ENCODE results near the gene CLCNKA. TPM values are rescaled to one million over a fixed set of nuclear protein-coding genes. Genes with fewer than 3 reads are reported as not detected.

The CLCNKA gene
- total RNA-seq = not detected
- not detected for polyA plus RNA-seq
- total RNA-seq = not detected

- CTCF ChIA-PET = no interaction called here
- no peak within 1 kb of the TSS for H3K27ac ChIP-seq (ENCODE audit: low read depth, low read length)
- no peaks in the 10 kb centered on the region for H3K9me3 Mint-ChIP-seq
- intact Hi-C loops (cut with micrococcal nuclease) = no loop called here
- no peak within 1 kb of the TSS for H3K4me3 Mint-ChIP-seq
- no peak for ATAC-seq
- no peaks in the 10 kb centered on the region for H3K36me3 Mint-ChIP-seq
- no peak within 1 kb of the TSS for H3K4me3 ChIP-seq (ENCODE audit: low read length)
- H3K9me3 ChIP-seq (ENCODE audit: control insufficient read depth in 2 of 3, low read length in 3 of 3) = no peaks in the 10 kb centered on the region
- H3K4me1 Mint-ChIP-seq = no peaks in the 10 kb centered on the region
- no peaks in the 10 kb centered on the region for H3K27me3 ChIP-seq (ENCODE audit: control insufficient read depth in 2 of 2, insufficient read depth in 2 of 2, low read length in 2 of 2)
- POLR2A ChIA-PET = no interaction called here
- no peaks in the 10 kb centered on the region for H3K36me3 ChIP-seq (ENCODE audit: control insufficient read depth in 2 of 3, insufficient read depth in 3 of 3, low read length in 3 of 3)
- no peak for DNase-seq
- no peaks in the 10 kb centered on the region for H3K4me1 ChIP-seq (ENCODE audit: control insufficient read depth in 2 of 2, insufficient read depth in 2 of 2, low read length in 2 of 2)
- peaks cover 0 to 5% (median 0%) of the 10 kb centered on the region in 5 donors for H3K27me3 Mint-ChIP-seq
- H3K27ac Mint-ChIP-seq = no peak within 1 kb of the TSS
Measured at GRCh38 chr1:16021681-16022080, at the start of gene CLCNKA. Gene CLCNKA, plus strand, starts transcription at chr1:16022036. Its CDS starts 584 bp downstream, at chr1:16022620.

DNA sequence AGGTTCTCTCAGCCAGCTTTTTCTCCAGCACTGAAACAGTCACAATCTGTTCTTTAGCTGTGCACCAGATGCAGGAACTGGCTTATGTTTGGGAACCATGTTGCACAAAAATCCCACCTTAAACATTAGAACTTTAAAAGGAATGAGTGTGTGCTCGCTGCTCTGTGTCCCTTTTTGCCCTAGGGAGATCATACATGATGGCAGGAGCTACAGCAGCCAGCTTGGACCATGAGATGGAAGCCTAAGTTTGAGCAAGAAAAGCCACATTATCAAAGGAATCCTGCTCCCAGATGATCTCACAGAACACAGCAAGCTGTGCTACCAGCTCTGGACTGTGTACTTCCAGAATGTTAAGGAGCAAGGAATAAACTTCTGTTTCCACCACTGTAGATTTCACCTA lies 49.4 kb upstream of the CLCNKA start:
- Mint-ChIP-seq H3K27me3 (no peaks in the 10 kb centered on the region), H3K36me3 (peaks cover 6 to 44% (median 29%) of the 10 kb centered on the region in 5 donors), H3K27ac (no peak overlapping the region), H3K4me1 (peaks cover 29 to 62% (median 58%) of the 10 kb centered on the region in 7 donors), H3K4me3 (peak overlapping the region in 2 of 10 donors; percentile 10 to 16), H3K9me3 (peaks cover 0 to 3% (median 0%) of the 10 kb centered on the region in 11 donors)
- no peak overlapping the region for H3K27ac ChIP-seq (ENCODE audit: low read depth, low read length)
- DNase-seq (no peak), ATAC-seq (no peak)
- H3K4me3 ChIP-seq (ENCODE audit: low read length) = no peak overlapping the region
- intact Hi-C loops (cut with micrococcal nuclease) = loop anchor here in 1 of 2 donors (10.0 kb wide), 1 partner anchor 942 kb away; no protein-coding TSS in a partner anchor
- ChIA-PET POLR2A (no interaction called here), CTCF (no interaction called here)
- H3K27me3 ChIP-seq (ENCODE audit: control insufficient read depth in 2 of 2, insufficient read depth in 2 of 2, low read length in 2 of 2) = no peaks in the 10 kb centered on the region
- peaks cover 14 to 17% of the 10 kb centered on the region in 2 donors for H3K4me1 ChIP-seq (ENCODE audit: control insufficient read depth in 2 of 2, insufficient read depth in 2 of 2, low read length in 2 of 2)
- peaks cover 0 to 40% (median 0%) of the 10 kb centered on the region in 3 experiments for H3K36me3 ChIP-seq (ENCODE audit: control insufficient read depth in 2 of 3, insufficient read depth in 3 of 3, low read length in 3 of 3)
- no peaks in the 10 kb centered on the region for H3K9me3 ChIP-seq (ENCODE audit: control insufficient read depth in 2 of 3, low read length in 3 of 3)

GRCh38 chr1:15973772-15974171 lies 48.1 kb upstream of the CLCNKA start:
- peaks cover 0 to 3% (median 0%) of the 10 kb centered on the region in 11 donors for H3K9me3 Mint-ChIP-seq
- POLR2A ChIA-PET = interaction anchor here (0.6 kb wide), 1 partner anchor 59 kb away, joined by 3 read pairs; no protein-coding TSS in a partner anchor
- Histone ChIP-seq H3K4me3 (ENCODE audit: low read length) (no peak overlapping the region), H3K4me1 (ENCODE audit: control insufficient read depth in 2 of 2, insufficient read depth in 2 of 2, low read length in 2 of 2) (peaks cover 14 to 17% of the 10 kb centered on the region in 2 donors), H3K27me3 (ENCODE audit: control insufficient read depth in 2 of 2, insufficient read depth in 2 of 2, low read length in 2 of 2) (no peaks in the 10 kb centered on the region), H3K36me3 (ENCODE audit: control insufficient read depth in 2 of 3, insufficient read depth in 3 of 3, low read length in 3 of 3) (peaks cover 0 to 31% (median 0%) of the 10 kb centered on the region in 3 experiments), H3K9me3 (ENCODE audit: control insufficient read depth in 2 of 3, low read length in 3 of 3) (no peaks in the 10 kb centered on the region), H3K27ac (ENCODE audit: low read depth, low read length) (no peak overlapping the region)
- H3K27ac Mint-ChIP-seq = peak overlapping the region in 3 of 9 donors; percentile 36 to 56 (median 39)
- peak overlapping the region in 7 of 10 donors; percentile 0 to 93 (median 22) for H3K4me3 Mint-ChIP-seq
- intact Hi-C loops (cut with micrococcal nuclease) = loop anchor here in 1 of 2 donors (10.0 kb wide), 1 partner anchor 941 kb away; no protein-coding TSS in a partner anchor
- CTCF ChIA-PET = interaction anchor here (0.7 kb wide), 1 partner anchor 92 kb away, joined by 3 read pairs; no protein-coding TSS in a partner anchor
- H3K4me1 Mint-ChIP-seq = peaks cover 25 to 51% (median 47%) of the 10 kb centered on the region in 7 donors
- peaks cover 6 to 36% (median 25%) of the 10 kb centered on the region in 5 donors for H3K36me3 Mint-ChIP-seq
- no peaks in the 10 kb centered on the region for H3K27me3 Mint-ChIP-seq
- DNase-seq = no peak
- ATAC-seq = no peak

DNA sequence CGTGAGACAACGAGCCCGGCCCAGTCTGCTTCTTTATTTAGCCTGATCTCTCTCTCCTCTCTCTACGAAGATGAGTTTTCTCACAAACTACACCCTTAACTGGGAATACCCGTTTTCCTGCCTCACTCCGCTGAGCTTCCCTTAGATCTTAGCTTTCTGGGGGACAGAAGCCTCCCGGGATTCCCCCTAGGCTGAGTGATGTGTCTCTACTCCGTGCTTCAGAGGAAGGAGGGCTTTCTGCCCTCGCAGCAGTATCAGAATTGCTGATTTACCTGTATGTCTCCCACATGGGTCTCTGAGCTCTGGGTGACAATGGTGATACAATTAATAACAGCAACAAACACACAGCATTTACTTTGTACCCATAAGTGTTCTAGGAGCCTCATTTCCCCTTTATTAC lies 47.0 kb upstream of the CLCNKA start:
- H3K27me3 Mint-ChIP-seq = no peaks in the 10 kb centered on the region
- no peak for DNase-seq
- peaks cover 0 to 3% (median 0%) of the 10 kb centered on the region in 11 donors for H3K9me3 Mint-ChIP-seq
- H3K4me3 Mint-ChIP-seq = peak overlapping the region; percentile 82 to 94 (median 90)
- peak overlapping the region; percentile 76 for H3K4me3 ChIP-seq (ENCODE audit: low read length)
- H3K27ac Mint-ChIP-seq = peak overlapping the region; percentile 11 to 90 (median 70)
- H3K27ac ChIP-seq (ENCODE audit: low read depth, low read length) = peak overlapping the region; percentile 83
- CTCF ChIA-PET = interaction anchor here (0.7 kb wide), 1 partner anchor 25 kb away, joined by 5 read pairs; no protein-coding TSS in a partner anchor
- no peaks in the 10 kb centered on the region for H3K27me3 ChIP-seq (ENCODE audit: control insufficient read depth in 2 of 2, insufficient read depth in 2 of 2, low read length in 2 of 2)
- H3K4me1 Mint-ChIP-seq = peaks cover 25 to 49% (median 45%) of the 10 kb centered on the region in 7 donors
- peaks cover 0 to 23% (median 0%) of the 10 kb centered on the region in 3 experiments for H3K36me3 ChIP-seq (ENCODE audit: control insufficient read depth in 2 of 3, insufficient read depth in 3 of 3, low read length in 3 of 3)
- no peaks in the 10 kb centered on the region for H3K9me3 ChIP-seq (ENCODE audit: control insufficient read depth in 2 of 3, low read length in 3 of 3)
- intact Hi-C loops (cut with micrococcal nuclease) = loop anchor here (1.0 to 10.0 kb wide), 6 partner anchors 9 to 940 kb away; partner anchors contain the start of genes FBXO42 (in 2 of the 2), DNAJC16 (in 1 of the 2) and NECAP2 (in 1 of the 2)
- H3K36me3 Mint-ChIP-seq = peaks cover 6 to 29% (median 21%) of the 10 kb centered on the region in 5 donors
- peaks cover 12 to 17% of the 10 kb centered on the region in 2 donors for H3K4me1 ChIP-seq (ENCODE audit: control insufficient read depth in 2 of 2, insufficient read depth in 2 of 2, low read length in 2 of 2)
- ATAC-seq = no peak
- POLR2A ChIA-PET = interaction anchor here (0.7 to 1.9 kb wide), 5 partner anchors 10 to 181 kb away, joined by 3 to 20 read pairs (median 4); no protein-coding TSS in a partner anchor

- peaks cover 0 to 3% (median 0%) of the 10 kb centered on the region in 11 donors for H3K9me3 Mint-ChIP-seq
- H3K27me3 Mint-ChIP-seq = no peaks in the 10 kb centered on the region
- H3K27ac Mint-ChIP-seq = peak overlapping the region; percentile 25 to 91 (median 78)
- H3K36me3 ChIP-seq (ENCODE audit: control insufficient read depth in 2 of 3, insufficient read depth in 3 of 3, low read length in 3 of 3) = peaks cover 0 to 22% (median 0%) of the 10 kb centered on the region in 3 experiments
- H3K4me1 ChIP-seq (ENCODE audit: control insufficient read depth in 2 of 2, insufficient read depth in 2 of 2, low read length in 2 of 2) = peaks cover 12 to 17% of the 10 kb centered on the region in 2 donors
- peaks cover 22 to 46% (median 42%) of the 10 kb centered on the region in 7 donors for H3K4me1 Mint-ChIP-seq
- peak overlapping the region; percentile 83 for H3K27ac ChIP-seq (ENCODE audit: low read depth, low read length)
- intact Hi-C loops (cut with micrococcal nuclease) = loop anchor here (1.0 to 10.0 kb wide), 6 partner anchors 9 to 939 kb away; partner anchors contain the start of genes FBXO42 (in 2 of the 2), DNAJC16 (in 1 of the 2) and NECAP2 (in 1 of the 2)
- H3K4me3 Mint-ChIP-seq = peak overlapping the region; percentile 82 to 94 (median 90)
- ChIA-PET POLR2A (interaction anchor here (0.6 to 1.9 kb wide), 12 partner anchors 11 to 226 kb away, joined by 3 to 20 read pairs (median 4); no protein-coding TSS in a partner anchor), CTCF (interaction anchor here (1.0 to 1.7 kb wide), 4 partner anchors 33 to 160 kb away, joined by 3 to 8 read pairs (median 4); no protein-coding TSS in a partner anchor)
- peaks cover 6 to 26% (median 18%) of the 10 kb centered on the region in 5 donors for H3K36me3 Mint-ChIP-seq
- peak; percentile 72 for ATAC-seq
- no peaks in the 10 kb centered on the region for H3K9me3 ChIP-seq (ENCODE audit: control insufficient read depth in 2 of 3, low read length in 3 of 3)
- no peaks in the 10 kb centered on the region for H3K27me3 ChIP-seq (ENCODE audit: control insufficient read depth in 2 of 2, insufficient read depth in 2 of 2, low read length in 2 of 2)
- peak in 2 of 9 donors; percentile 56 to 88 for DNase-seq
- peak overlapping the region; percentile 76 for H3K4me3 ChIP-seq (ENCODE audit: low read length)
Measured at GRCh38 chr1:15975358-15975804, 46.5 kb upstream of the CLCNKA start.
